K562 (cell line): ENCODE data around the gene TXLNA. TPM values are rescaled to one million over a fixed set of nuclear protein-coding genes. Genes with fewer than 3 reads are reported as not detected.
A peak's percentile ranks its signal among the peaks of the same experiment; 100 is the strongest.

Experiments
- ATAC-seq: fragments of 200-7000 bp; cut with Tn5 transposase; 3 replicates; pipeline ENCODE4 v1.9.1; 2020; ENCODE audit warnings: moderate library complexity
- BruUV-seq: library from RNA; stranded (reverse); fragments of 400-500 nt; replicated peaks from 2 replicates; lab custom pipeline; 2021; lab: Mats Ljungman, UMichigan
- CTCF ChIA-PET: fragments of 300-600 bp; formaldehyde crosslinking; extraction: SDS; loops from one replicate; lab custom pipeline; 2021; ENCODE audit warnings: low intra/inter-chr PET ratio; lab: Yijun Ruan, JAX
- POLR2A ChIA-PET: fragments of 300-600, 350-650 bp; sonication (Branson Sonifier 250); formaldehyde crosslinking; extraction: SDS; loops from one replicate; lab custom pipeline; 2021; ENCODE audit warnings: antibody characterized with exemption, inconsistent platforms; lab: Yijun Ruan, JAX
- DNase-seq, 4 experiments: peaks; one replicate each; pipeline versions ENCODE4 v3.0.0 to v3.0.0-alpha.2; 2011 to 2018; ENCODE audit warnings: low spot score in 3 of 4, mixed read lengths in 3 of 4; ENCODE audit errors: extremely low read depth in 1 of 4
- FAIRE-seq: peaks from 2 replicates; lab custom pipeline; 2011; peaks lifted over from hg19 to GRCh38; lab: Jason Lieb, UNC
- H2AFZ ChIP-seq: 2 replicates; pipeline ENCODE4 v1.6.0; 2011; ENCODE audit warnings: low read depth, low read length, control low read depth, inconsistent platforms
- H3K27ac ChIP-seq: fragments of 200-600 bp; 3 replicates; pipeline ENCODE4 v1.8.0; 2011; ENCODE audit warnings: low read depth, mild to moderate bottlenecking, control low read depth, inconsistent platforms, low read length, moderate library complexity, mixed read lengths; ENCODE audit errors: extremely low read depth
- H3K27me3 ChIP-seq, 2 experiments: fragments of 300-600 bp in 1 of 2; 2 replicates in 1 of 2; 3 replicates in 1 of 2; pipeline versions ENCODE4 v1.6.0 to v1.8.0; 2011; ENCODE audit warnings: inconsistent platforms in 2 of 2, low read length in 2 of 2, mild to moderate bottlenecking in 1 of 2, mixed read lengths in 1 of 2, moderate library complexity in 1 of 2; ENCODE audit not compliant: control insufficient read depth in 2 of 2, insufficient read depth in 2 of 2
- H3K36me3 ChIP-seq: fragments of 300-600 bp; 3 replicates; pipeline ENCODE4 v1.8.0; 2011; ENCODE audit warnings: mild to moderate bottlenecking, low read length, inconsistent platforms; ENCODE audit not compliant: control insufficient read depth, insufficient read depth
- H3K4me1 ChIP-seq, 2 experiments: fragments of 200-600 bp in 1 of 2; replicated peaks in 1 of 2; 2 replicates in 1 of 2; 3 replicates in 1 of 2; pipeline versions ENCODE4 v1.5.1 to v1.8.0; 2011; ENCODE audit warnings: inconsistent platforms in 2 of 2, low read length in 2 of 2, mild to moderate bottlenecking in 1 of 2, mixed read lengths in 1 of 2, moderate library complexity in 1 of 2; ENCODE audit not compliant: control insufficient read depth in 2 of 2, insufficient read depth in 2 of 2
- H3K4me2 ChIP-seq: 2 replicates; pipeline ENCODE4 v1.6.1; 2011; ENCODE audit warnings: low read length, control low read depth, inconsistent platforms, mixed read lengths; ENCODE audit not compliant: insufficient read depth
- H3K4me3 ChIP-seq: fragments of 200-600 bp; sonication (generic), shearing (Covaris generic); 2 replicates; pipeline ENCODE4 v1.5.1; 2016; ENCODE audit warnings: control low read depth, inconsistent platforms
- H3K79me2 ChIP-seq: fragments of 200-600 bp; 3 replicates; pipeline ENCODE4 v1.8.0; 2011; ENCODE audit warnings: low read length, inconsistent platforms; ENCODE audit not compliant: control insufficient read depth, insufficient read depth
- H3K9ac ChIP-seq, 2 experiments: 2 replicates each; pipeline versions ENCODE4 v1.6.0 to v1.6.1; 2011; ENCODE audit warnings: low read depth in 2 of 2, low read length in 2 of 2, control low read depth in 1 of 2, inconsistent platforms in 1 of 2, mild to moderate bottlenecking in 1 of 2, mixed read lengths in 1 of 2; ENCODE audit not compliant: insufficient read depth in 1 of 2
- H3K9me1 ChIP-seq: one replicate; pipeline ENCODE4 v1.6.0; 2011; ENCODE audit warnings: inconsistent platforms, mild to moderate bottlenecking, low read length, moderate library complexity; ENCODE audit not compliant: control insufficient read depth, insufficient read depth
- H3K9me3 ChIP-seq: replicated peaks from 2 replicates; pipeline ENCODE4 v1.5.1; 2011; ENCODE audit warnings: low read depth, low read length, inconsistent platforms; ENCODE audit not compliant: control insufficient read depth, insufficient read depth
- H4K20me1 ChIP-seq: replicated peaks from 2 replicates; pipeline ENCODE4 v1.6.1; 2011; ENCODE audit warnings: low read length, inconsistent platforms, mixed read lengths; ENCODE audit not compliant: control insufficient read depth, insufficient read depth
- ASH1L ChIP-seq: fragments of 450-650 bp; IDR thresholded peaks from 2 replicates; pipeline ENCODE4 v1.6.1; 2018; ENCODE audit warnings: borderline replicate concordance, mild to moderate bottlenecking, low read depth; ENCODE audit not compliant: partially characterized antibody
- BCL6 ChIP-seq: fragments of 250-450 bp; sonication (Bioruptor Pico); IDR thresholded peaks from 2 replicates; pipeline ENCODE4 v1.4.0; 2020
- CTCFL ChIP-seq: IDR thresholded peaks from 2 replicates; pipeline ENCODE4 v1.6.1; 2011; ENCODE audit warnings: borderline replicate concordance, low read depth, mild to moderate bottlenecking, moderate library complexity, low read length; ENCODE audit not compliant: insufficient read depth, poor library complexity, severe bottlenecking
- DMBX1 ChIP-seq: fragments of 250-450 bp; sonication (Bioruptor Pico); IDR thresholded peaks from 2 replicates; pipeline ENCODE4 v1.8.0; 2022; ENCODE audit warnings: inconsistent platforms, mild to moderate bottlenecking, moderate library complexity, borderline replicate concordance
- KLF16 ChIP-seq: IDR thresholded peaks from 2 replicates; pipeline ENCODE4 v1.6.1; 2016; ENCODE audit warnings: antibody characterized with exemption
- LCOR ChIP-seq: sonication (generic); formaldehyde crosslinking; IDR thresholded peaks from 2 replicates; pipeline ENCODE4 v1.8.0; 2022; ENCODE audit warnings: mild to moderate bottlenecking, missing genetic modification reagents
- NFIC ChIP-seq: fragments of 450-650 bp; IDR thresholded peaks from 2 replicates; pipeline ENCODE4 v1.6.1; 2017; ENCODE audit warnings: mild to moderate bottlenecking, inconsistent platforms
- NUFIP1 ChIP-seq: fragments of 450-650 bp; IDR thresholded peaks from 2 replicates; pipeline ENCODE4 v1.6.1; 2018; ENCODE audit not compliant: partially characterized antibody
- POLR2G ChIP-seq: fragments of 200-400 bp; formaldehyde crosslinking; IDR thresholded peaks from 2 replicates; pipeline ENCODE4 v1.6.1; 2017; ENCODE audit warnings: low read depth, mild to moderate bottlenecking, antibody characterized with exemption, low read length, moderate library complexity
- RBM14 ChIP-seq: fragments of 200-400 bp; formaldehyde crosslinking; IDR thresholded peaks from 2 replicates; pipeline ENCODE4 v1.6.1; 2018; ENCODE audit warnings: low read depth, mild to moderate bottlenecking, low read length, moderate library complexity, borderline replicate concordance; ENCODE audit not compliant: insufficient read depth
- RFX1 ChIP-seq: fragments of 450-650 bp; IDR thresholded peaks from 2 replicates; pipeline ENCODE4 v1.6.1; 2016; ENCODE audit warnings: mild to moderate bottlenecking, moderate library complexity
- SLC30A9 ChIP-seq: fragments of 250-450 bp; sonication (Bioruptor Pico); IDR thresholded peaks from 2 replicates; pipeline ENCODE4 v1.8.0; 2022; ENCODE audit warnings: mild to moderate bottlenecking, moderate library complexity
- WGBS: fragments of 100-300 bp; shearing (Covaris generic); methylation state at CpG from one replicate; pipeline ENCODE4 v1.1.6; 2016; ENCODE audit warnings: low coverage, mixed read lengths; ENCODE audit not compliant: insufficient coverage; ENCODE audit errors: missing lambda C conversion rate; 5-methylcytosine and 5-hydroxymethylcytosine counted together
- in situ Hi-C: fragments of 300-500 bp; cut with MboI; formaldehyde crosslinking; loops from 4 replicates; pipeline ENCODE4 v1.15.0; 2018; ENCODE audit warnings: inconsistent platforms, mixed read lengths
- intact Hi-C: fragments of 100-400 bp; cut with micrococcal nuclease; formaldehyde crosslinking; loops from 2 replicates; pipeline ENCODE4 v1.14.2; 2022
- polyA plus RNA-seq, 8 experiments: library from polyadenylated mRNA; depleted of rRNA in 4 of 8; stranded (reverse) in 5 of 8; unstranded in 3 of 8; fragments of >200 nt; fragmentation: Nextera tagmentation in 2 of 8; fragmentation: Illumina TruSeq in 1 of 8; extraction: Ambion mirVana in 2 of 8; extraction: Trizol in 1 of 8; gene quantifications; 2 replicates each; pipeline versions ENCODE4 v1.2.1 to v1.2.3, GENCODE V29; 2011 to 2014; ENCODE audit warnings: inconsistent platforms in 1 of 8, missing spikeins in 1 of 8
- total RNA-seq, 7 experiments: library from RNA; depleted of rRNA in 6 of 7; stranded (reverse); fragments of >200 nt in 6 of 7; fragmentation: Illumina TruSeq in 2 of 7; extraction: Trizol in 2 of 7; gene quantifications; 2 replicates each; pipeline versions ENCODE4 v1.2.1 to v1.2.3, GENCODE V29; 2011 to 2021; ENCODE audit warnings: low replicate concordance in 1 of 7
- TF ChIP-seq, protein P1 (sequence below): sonication (generic); formaldehyde crosslinking; IDR thresholded peaks from 2 replicates; pipeline ENCODE4 v1.9.0; 2022; ENCODE audit warnings: mild to moderate bottlenecking, missing genetic modification reagents
- TF ChIP-seq, protein P2 (sequence below): fragments of 250-450 bp; sonication (Bioruptor Pico); IDR thresholded peaks from 2 replicates; pipeline ENCODE4 v1.6.1; 2021; ENCODE audit warnings: mild to moderate bottlenecking
- TF ChIP-seq, protein P3 (sequence below): sonication (generic); formaldehyde crosslinking; IDR thresholded peaks from 2 replicates; pipeline ENCODE4 v1.8.1; 2023; ENCODE audit warnings: mild to moderate bottlenecking, missing genetic modification reagents

TXLNA gene
- total and polyA plus RNA-seq, 9 of the 15 experiments (the other 6 are each of a cell fraction or from before 2014, with no cell fraction given): 9.2 to 54.5 (median 39.3) TPM

DNA sequence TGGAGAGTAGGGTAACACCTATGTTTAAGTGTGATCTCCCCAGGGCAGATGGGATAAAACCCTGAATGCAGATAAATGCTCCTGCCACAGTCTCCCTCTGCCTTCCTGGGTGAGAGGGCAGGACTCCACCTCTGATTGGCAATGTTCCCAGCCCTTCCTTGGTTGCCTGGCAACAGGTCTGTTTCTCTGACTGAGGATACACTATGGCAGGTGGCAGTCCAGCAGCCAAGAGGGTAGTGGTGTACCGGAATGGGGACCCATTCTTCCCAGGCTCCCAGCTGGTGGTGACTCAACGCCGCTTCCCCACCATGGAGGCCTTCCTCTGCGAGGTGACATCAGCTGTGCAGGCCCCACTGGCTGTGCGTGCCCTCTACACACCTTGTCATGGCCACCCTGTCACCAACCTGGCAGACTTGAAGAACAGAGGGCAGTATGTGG, 29.4 kb downstream of the TXLNA start, which contains the start of gene DCDC2B (continued):
- TF ChIP-seq RBM14: no peak
- no peak for TF ChIP-seq KLF16
- TF ChIP-seq POLR2G: peak; percentile 67
- 0 out of 2 replicates have a peak, but pooled peaks have one; percentile 49 for TF ChIP-seq LCOR (CRISPR knock-in tag)
- peak; percentile 89 for TF ChIP-seq RFX1
- TF ChIP-seq, protein P1, sequence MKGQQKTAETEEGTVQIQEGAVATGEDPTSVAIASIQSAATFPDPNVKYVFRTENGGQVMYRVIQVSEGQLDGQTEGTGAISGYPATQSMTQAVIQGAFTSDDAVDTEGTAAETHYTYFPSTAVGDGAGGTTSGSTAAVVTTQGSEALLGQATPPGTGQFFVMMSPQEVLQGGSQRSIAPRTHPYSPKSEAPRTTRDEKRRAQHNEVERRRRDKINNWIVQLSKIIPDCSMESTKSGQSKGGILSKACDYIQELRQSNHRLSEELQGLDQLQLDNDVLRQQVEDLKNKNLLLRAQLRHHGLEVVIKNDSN: 0 out of 2 replicates have a peak, but pooled peaks have one; percentile 9
- TF ChIP-seq NFIC: peak; percentile 54

DNA sequence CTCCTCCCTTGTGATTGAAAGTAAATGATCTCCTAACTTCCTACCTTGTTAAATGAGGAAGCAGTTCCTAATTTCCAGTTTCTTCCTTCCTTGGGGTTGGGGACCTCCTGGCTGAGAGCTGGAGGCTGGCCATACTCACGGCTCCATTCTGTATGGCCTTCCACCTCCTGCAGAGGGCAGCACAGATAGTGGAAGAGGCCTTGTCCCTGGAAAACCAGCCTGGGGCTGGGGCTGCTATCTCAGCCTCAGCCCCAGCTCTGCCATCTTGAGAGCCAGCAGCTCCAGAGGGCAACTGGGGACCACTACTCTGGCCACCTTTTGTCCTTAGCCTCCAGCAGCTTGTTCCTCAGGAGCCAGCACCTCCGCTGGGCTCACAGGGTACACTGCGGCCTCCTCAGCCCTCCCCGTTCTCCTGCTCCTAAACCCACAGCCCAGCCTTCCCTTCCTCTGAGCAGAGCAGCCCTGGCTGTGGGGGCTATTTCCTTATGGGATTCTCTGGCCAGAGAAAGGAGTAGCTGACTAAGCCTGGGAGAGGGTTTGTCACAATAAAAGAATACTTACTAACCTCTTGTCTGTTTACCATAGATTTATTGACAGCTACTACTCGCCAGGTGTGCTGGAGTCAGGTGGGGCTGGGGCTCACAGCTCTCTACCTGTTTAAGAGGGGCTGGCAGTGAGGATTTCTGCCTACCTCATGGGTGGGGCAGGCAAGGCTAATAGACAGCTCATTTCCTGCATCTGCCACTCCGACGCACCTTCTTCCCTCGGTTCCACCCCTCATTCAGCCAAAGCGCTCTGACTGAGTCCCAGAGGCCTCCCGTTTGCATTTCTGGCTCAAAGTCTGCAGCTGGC, 36.4 kb downstream of the TXLNA start:
- ATAC-seq (peak; percentile 96), DNase-seq (peak; percentile 72 to 87 (median 79)), FAIRE-seq (peak; percentile 94)
- H3K27me3 ChIP-seq: no peaks in the 10 kb centered on the region
- H3K27ac ChIP-seq: no peak overlapping the region
- peak overlapping the region in 1 of 2 experiments; percentile 72; a peak in 2 of 4 replicates for H3K9ac ChIP-seq
- H3K4me2 ChIP-seq: no peak overlapping the region
- 75% methylated on average over 10 of the region's 10 CpGs for WGBS
- no peaks in the 10 kb centered on the region for H3K9me3 ChIP-seq
- CTCF ChIA-PET: interaction anchor here (0.6 to 2.5 kb wide), 7 partner anchors 30 to 198 kb away, joined by 3 to 12 read pairs (median 5); no protein-coding TSS in a partner anchor
- no peak overlapping the region for H3K4me3 ChIP-seq
- BruUV-seq: no TSS peak
- H3K9me1 ChIP-seq: no peaks in the 10 kb centered on the region
- POLR2A ChIA-PET: interaction anchor here (0.5 to 2.6 kb wide), 23 partner anchors 8 to 178 kb away, joined by 3 to 17 read pairs (median 5); partner anchors contain the start of genes BSDC1, CCDC28B, FAM167B and IQCC
- peaks cover 3% of the 10 kb centered on the region; the same call in 1 of the 3 replicates for H3K79me2 ChIP-seq
- in situ Hi-C loops: no loop called here
- intact Hi-C loops: loop anchor here (1.0 to 2.0 kb wide), 2 partner anchors 101 to 198 kb away; no protein-coding TSS in a partner anchor
- H4K20me1 ChIP-seq: no peaks in the 10 kb centered on the region
- H2AFZ ChIP-seq: no peak overlapping the region
- peaks cover 4 to 10% of the 10 kb centered on the region in 2 experiments; a peak in 4 of 5 replicates for H3K4me1 ChIP-seq
- H3K36me3 ChIP-seq: peaks cover 43% of the 10 kb centered on the region; the same call in 2 of the 3 replicates
- TF ChIP-seq ASH1L: no peak
- TF ChIP-seq CTCFL: peak; percentile 81
- no peak for TF ChIP-seq NUFIP1
- no peak for TF ChIP-seq SLC30A9
- TF ChIP-seq, protein P2, sequence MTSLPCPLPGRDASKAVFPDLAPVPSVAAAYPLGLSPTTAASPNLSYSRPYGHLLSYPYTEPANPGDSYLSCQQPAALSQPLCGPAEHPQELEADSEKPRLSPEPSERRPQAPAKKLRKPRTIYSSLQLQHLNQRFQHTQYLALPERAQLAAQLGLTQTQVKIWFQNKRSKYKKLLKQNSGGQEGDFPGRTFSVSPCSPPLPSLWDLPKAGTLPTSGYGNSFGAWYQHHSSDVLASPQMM: no peak
- TF ChIP-seq BCL6 (CRISPR knock-in tag): no peak
- TF ChIP-seq, protein P3, sequence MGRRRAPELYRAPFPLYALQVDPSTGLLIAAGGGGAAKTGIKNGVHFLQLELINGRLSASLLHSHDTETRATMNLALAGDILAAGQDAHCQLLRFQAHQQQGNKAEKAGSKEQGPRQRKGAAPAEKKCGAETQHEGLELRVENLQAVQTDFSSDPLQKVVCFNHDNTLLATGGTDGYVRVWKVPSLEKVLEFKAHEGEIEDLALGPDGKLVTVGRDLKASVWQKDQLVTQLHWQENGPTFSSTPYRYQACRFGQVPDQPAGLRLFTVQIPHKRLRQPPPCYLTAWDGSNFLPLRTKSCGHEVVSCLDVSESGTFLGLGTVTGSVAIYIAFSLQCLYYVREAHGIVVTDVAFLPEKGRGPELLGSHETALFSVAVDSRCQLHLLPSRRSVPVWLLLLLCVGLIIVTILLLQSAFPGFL (CRISPR knock-in tag): no peak
- no peak for TF ChIP-seq DMBX1
